Neural progenitor cell (in vitro differentiated cells): ENCODE results near the gene HSP90B1.

Experiments
- CTCF ChIP-seq: fragments of 200-600 bp; sonication (generic); IDR thresholded peaks from 2 replicates; pipeline ENCODE4 v1.5.1; 2017; ENCODE audit warnings: antibody characterized with exemption, mild to moderate bottlenecking
- EZH2 ChIP-seq: fragments of 200-600 bp; sonication (generic); IDR thresholded peaks from 2 replicates; pipeline ENCODE4 v1.6.1; 2017; ENCODE audit warnings: antibody characterized with exemption, mild to moderate bottlenecking, moderate library complexity

- no peak for TF ChIP-seq CTCF
- TF ChIP-seq EZH2 = no peak
Measured at GRCh38 chr12:103957865-103958388, 27.7 kb downstream of the HSP90B1 start.
